MCF 10A (cell line): ENCODE measurements around the gene DSTYK. TPM values are rescaled to one million over a fixed set of nuclear protein-coding genes. Genes with fewer than 3 reads are reported as not detected.
A peak's percentile ranks its signal among the peaks of the same experiment; 100 is the strongest.
"Not testable (repeated sequence)": the region's sequence is repeated elsewhere in the genome, so short reads cannot be mapped to it uniquely, and the experiment has no call there.

Source experiments
- BruUV-seq: library from RNA; stranded (reverse); fragments of 400-500 nt; replicated peaks from 2 replicates; lab custom pipeline; 2021; lab: Mats Ljungman, UMichigan
- CTCF ChIA-PET: fragments of 300-600 bp; sonication (Branson Sonifier 250); formaldehyde crosslinking; extraction: SDS; loops from one replicate; lab custom pipeline; 2021; ENCODE audit warnings: antibody characterized with exemption, inconsistent platforms; lab: Yijun Ruan, JAX
- POLR2A ChIA-PET: fragments of 300-600, 350-650 bp; sonication (Branson Sonifier 250); formaldehyde crosslinking; extraction: SDS; loops from one replicate; lab custom pipeline; 2020; ENCODE audit warnings: antibody characterized with exemption, inconsistent platforms; lab: Yijun Ruan, JAX
- DNase-seq: peaks from one replicate; pipeline ENCODE4 v3.0.0-alpha.2; 2018; ENCODE audit not compliant: unreplicated experiment
- H3K27ac Mint-ChIP-seq: one replicate; pipeline ENCODE4 v1.8.0; 2022; ENCODE audit warnings: mild to moderate bottlenecking, low read depth, mixed read lengths; ENCODE audit not compliant: unreplicated experiment
- H3K27me3 Mint-ChIP-seq: one replicate; pipeline ENCODE4 v1.8.0; 2022; ENCODE audit warnings: mixed read lengths; ENCODE audit not compliant: insufficient read depth, unreplicated experiment
- H3K36me3 Mint-ChIP-seq: one replicate; pipeline ENCODE4 v1.8.0; 2022; ENCODE audit warnings: mild to moderate bottlenecking, moderate library complexity, mixed read lengths; ENCODE audit not compliant: insufficient read depth, unreplicated experiment
- H3K4me1 Mint-ChIP-seq: one replicate; pipeline ENCODE4 v1.8.0; 2022; ENCODE audit warnings: mixed read lengths; ENCODE audit not compliant: insufficient read depth, unreplicated experiment
- H3K4me3 Mint-ChIP-seq: one replicate; pipeline ENCODE4 v1.8.0; 2022; ENCODE audit warnings: mild to moderate bottlenecking, moderate library complexity, mixed read lengths; ENCODE audit not compliant: unreplicated experiment
- H3K9me3 Mint-ChIP-seq: one replicate; pipeline ENCODE4 v1.8.0; 2022; ENCODE audit warnings: mixed read lengths; ENCODE audit not compliant: unreplicated experiment
- intact Hi-C: fragments of 100-400 bp; cut with micrococcal nuclease; formaldehyde crosslinking; loops from 2 replicates; pipeline ENCODE4 v1.14.1; 2022
- total RNA-seq: library from RNA; stranded (reverse); gene quantifications from 2 replicates; pipeline ENCODE4 v1.2.3, GENCODE V29; 2022
- TF ChIP-seq, protein P1 (sequence below): fragments of 200-600 bp; IDR thresholded peaks from one replicate; pipeline ENCODE4 v1.8.0; 2022; ENCODE audit warnings: antibody characterized with exemption, mild to moderate bottlenecking; ENCODE audit not compliant: unreplicated experiment

Gene DSTYK
- total RNA-seq, 1 experiment from 2014 or later = 18.4 TPM

- ChIA-PET CTCF (interaction anchor here (1.1 to 2.8 kb wide), 4 partner anchors 11 to 126 kb away, joined by 3 to 9 read pairs (median 5); partner anchors contain the start of gene RBBP5), POLR2A (interaction anchor here (1.0 to 1.6 kb wide), 2 partner anchors 22 to 26 kb away, joined by 3 to 4 read pairs; no protein-coding TSS in a partner anchor)
- no peak overlapping the region for H3K4me3 Mint-ChIP-seq
- no peaks in the 10 kb centered on the region for H3K9me3 Mint-ChIP-seq
- H3K27ac Mint-ChIP-seq = no peak overlapping the region
- no peaks in the 10 kb centered on the region for H3K27me3 Mint-ChIP-seq
- DNase-seq = no peak
- H3K36me3 Mint-ChIP-seq = peaks cover 6% of the 10 kb centered on the region
- TF ChIP-seq, protein P1, sequence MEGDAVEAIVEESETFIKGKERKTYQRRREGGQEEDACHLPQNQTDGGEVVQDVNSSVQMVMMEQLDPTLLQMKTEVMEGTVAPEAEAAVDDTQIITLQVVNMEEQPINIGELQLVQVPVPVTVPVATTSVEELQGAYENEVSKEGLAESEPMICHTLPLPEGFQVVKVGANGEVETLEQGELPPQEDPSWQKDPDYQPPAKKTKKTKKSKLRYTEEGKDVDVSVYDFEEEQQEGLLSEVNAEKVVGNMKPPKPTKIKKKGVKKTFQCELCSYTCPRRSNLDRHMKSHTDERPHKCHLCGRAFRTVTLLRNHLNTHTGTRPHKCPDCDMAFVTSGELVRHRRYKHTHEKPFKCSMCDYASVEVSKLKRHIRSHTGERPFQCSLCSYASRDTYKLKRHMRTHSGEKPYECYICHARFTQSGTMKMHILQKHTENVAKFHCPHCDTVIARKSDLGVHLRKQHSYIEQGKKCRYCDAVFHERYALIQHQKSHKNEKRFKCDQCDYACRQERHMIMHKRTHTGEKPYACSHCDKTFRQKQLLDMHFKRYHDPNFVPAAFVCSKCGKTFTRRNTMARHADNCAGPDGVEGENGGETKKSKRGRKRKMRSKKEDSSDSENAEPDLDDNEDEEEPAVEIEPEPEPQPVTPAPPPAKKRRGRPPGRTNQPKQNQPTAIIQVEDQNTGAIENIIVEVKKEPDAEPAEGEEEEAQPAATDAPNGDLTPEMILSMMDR = no peak
- intact Hi-C loops = no loop called here
- BruUV-seq = no TSS peak
- peaks cover 24% of the 10 kb centered on the region for H3K4me1 Mint-ChIP-seq
Observed at GRCh38 chr1:205187420-205187819, 24.1 kb downstream of the DSTYK start.

DNA sequence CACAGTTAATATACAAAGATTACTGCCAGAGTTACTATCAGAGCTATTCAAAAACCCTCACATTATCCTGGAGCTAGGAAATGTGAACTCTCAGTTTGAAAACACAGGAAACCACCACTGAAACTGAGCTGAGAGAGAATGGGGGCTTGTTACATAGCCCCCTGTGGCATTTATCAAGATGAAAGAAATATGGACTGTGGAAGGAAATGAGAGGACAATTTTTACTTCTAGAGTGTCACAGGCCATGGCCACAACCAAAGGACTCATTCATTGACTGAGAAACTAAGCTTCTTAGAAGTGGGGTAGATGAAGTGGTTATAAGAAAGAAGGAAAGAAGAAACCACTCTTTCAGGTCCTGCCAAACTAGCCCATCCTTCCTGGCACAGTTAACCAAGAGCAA is 25.3 kb downstream of the DSTYK start:
- Mint-ChIP-seq H3K9me3 (no peaks in the 10 kb centered on the region), H3K4me3 (no peak overlapping the region), H3K27ac (no peak overlapping the region), H3K4me1 (peaks cover 23% of the 10 kb centered on the region), H3K27me3 (no peaks in the 10 kb centered on the region), H3K36me3 (peaks cover 12% of the 10 kb centered on the region)
- intact Hi-C loops = no loop called here
- TF ChIP-seq, protein P1 = no peak
- DNase-seq = no peak
- no TSS peak for BruUV-seq
- POLR2A ChIA-PET = interaction anchor here (0.6 to 0.8 kb wide), 3 partner anchors 9 to 48 kb away, joined by 3 read pairs; no protein-coding TSS in a partner anchor
- CTCF ChIA-PET = interaction anchor here (0.7 to 2.1 kb wide), 7 partner anchors 11 to 197 kb away, joined by 3 to 7 read pairs (median 4); no protein-coding TSS in a partner anchor

GRCh38 chr1:205183676-205184335 is 27.7 kb downstream of the DSTYK start:
- BruUV-seq = no TSS peak
- H3K4me1 Mint-ChIP-seq = peaks cover 14% of the 10 kb centered on the region
- TF ChIP-seq, protein P1 = no peak
- peak overlapping the region; percentile 29 for H3K27ac Mint-ChIP-seq
- H3K4me3 Mint-ChIP-seq = no peak overlapping the region
- no peaks in the 10 kb centered on the region for H3K9me3 Mint-ChIP-seq
- intact Hi-C loops = no loop called here
- no peaks in the 10 kb centered on the region for H3K27me3 Mint-ChIP-seq
- peaks cover 12% of the 10 kb centered on the region for H3K36me3 Mint-ChIP-seq
- CTCF ChIA-PET = interaction anchor here (0.6 to 1.6 kb wide), 10 partner anchors 9 to 455 kb away, joined by 3 to 10 read pairs (median 4); no protein-coding TSS in a partner anchor
- no peak for DNase-seq
- POLR2A ChIA-PET = interaction anchor here (0.6 to 1.8 kb wide), 4 partner anchors 8 to 50 kb away, joined by 3 to 7 read pairs (median 4); no protein-coding TSS in a partner anchor

DNA sequence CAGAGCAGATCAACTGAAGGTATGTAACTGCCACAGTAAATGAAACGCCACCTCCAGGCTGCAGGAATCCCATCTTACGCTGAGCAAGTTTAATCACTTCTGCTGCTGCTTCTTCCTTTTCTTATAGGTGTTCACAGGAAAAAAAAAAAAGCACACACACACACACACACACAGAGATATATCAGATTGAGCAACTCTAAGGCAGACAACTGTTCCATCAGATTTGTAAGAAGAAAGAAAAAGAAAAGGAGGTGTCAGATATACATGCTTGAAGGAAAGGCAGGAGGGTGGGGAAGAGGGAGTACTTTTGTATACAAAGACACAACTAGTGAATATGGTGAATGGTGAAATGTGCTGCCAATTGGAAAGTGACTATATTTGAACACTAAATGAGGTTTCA is 28.6 kb downstream of the DSTYK start:
- ChIA-PET POLR2A (interaction anchor here (1.5 to 1.8 kb wide), 2 partner anchors 16 to 28 kb away, joined by 4 to 7 read pairs; no protein-coding TSS in a partner anchor), CTCF (interaction anchor here (0.6 to 1.4 kb wide), 3 partner anchors 41 to 72 kb away, joined by 4 to 5 read pairs (median 5); no protein-coding TSS in a partner anchor)
- Mint-ChIP-seq H3K4me1 (peaks cover 12% of the 10 kb centered on the region), H3K4me3 (no peak overlapping the region), H3K9me3 (no peaks in the 10 kb centered on the region), H3K27me3 (no peaks in the 10 kb centered on the region), H3K27ac (peak overlapping the region; percentile 29), H3K36me3 (peaks cover 12% of the 10 kb centered on the region)
- no TSS peak for BruUV-seq
- TF ChIP-seq, protein P1 = no peak
- intact Hi-C loops = no loop called here
- no peak for DNase-seq

- intact Hi-C loops, H3K9me3 Mint-ChIP-seq, BruUV-seq, H3K27me3 Mint-ChIP-seq, H3K27ac Mint-ChIP-seq, H3K36me3 Mint-ChIP-seq, H3K4me3 Mint-ChIP-seq, DNase-seq: not testable (repeated sequence)
- H3K4me1 Mint-ChIP-seq = peaks cover 12% of the 10 kb centered on the region
- ChIA-PET CTCF (interaction anchor here (0.6 to 3.4 kb wide), 3 partner anchors 49 to 204 kb away, joined by 3 to 15 read pairs (median 3); no protein-coding TSS in a partner anchor), POLR2A (interaction anchor here (0.6 to 6.9 kb wide), 3 partner anchors 11 to 159 kb away, joined by 3 to 42 read pairs (median 3); partner anchors contain the start of gene RBBP5)
Observed at GRCh38 chr1:205180331-205180730, 31.2 kb downstream of the DSTYK start.
